ENCODE measurements around the gene PEAK3. TPM values are rescaled to one million over a fixed set of nuclear protein-coding genes. Genes with fewer than 3 reads are reported as not detected.

The PEAK3 gene
- total RNA-seq, 1 donor from 2014 or later = 0.50 TPM

- no peaks in the 10 kb centered on the region for H3K9me3 Mint-ChIP-seq (ENCODE audit: low read depth)
- DNase-seq (ENCODE audit: low spot score) = no peak
- H3K27ac Mint-ChIP-seq (ENCODE audit: unreplicated experiment) = no peak overlapping the region
- peaks cover 14% of the 10 kb centered on the region for H3K4me1 Mint-ChIP-seq (ENCODE audit: low read depth)
- no peak overlapping the region for H3K4me3 Mint-ChIP-seq (ENCODE audit: unreplicated experiment)
- no peaks in the 10 kb centered on the region for H3K27me3 Mint-ChIP-seq (ENCODE audit: low read depth)
- TF ChIP-seq CTCF (IDR thresholded peaks at IDR 0.05) = no peak
- H3K36me3 Mint-ChIP-seq (ENCODE audit: low read depth) = peaks cover 5% of the 10 kb centered on the region
Observed at GRCh38 chr19:2246014-2246620, 35.9 kb downstream of the PEAK3 start.

GRCh38 chr19:2245273-2245672 lies 36.7 kb downstream of the PEAK3 start:
- H3K36me3 Mint-ChIP-seq (ENCODE audit: low read depth) = peaks cover 5% of the 10 kb centered on the region
- H3K4me1 Mint-ChIP-seq (ENCODE audit: low read depth) = peaks cover 22% of the 10 kb centered on the region
- no peak overlapping the region for H3K27ac Mint-ChIP-seq (ENCODE audit: unreplicated experiment)
- H3K9me3 Mint-ChIP-seq (ENCODE audit: low read depth) = no peaks in the 10 kb centered on the region
- H3K27me3 Mint-ChIP-seq (ENCODE audit: low read depth) = no peaks in the 10 kb centered on the region
- TF ChIP-seq CTCF (IDR thresholded peaks at IDR 0.05) = no peak
- H3K4me3 Mint-ChIP-seq (ENCODE audit: unreplicated experiment) = no peak overlapping the region
- no peak for DNase-seq (ENCODE audit: low spot score)

GRCh38 chr19:2244486-2244885 lies 37.5 kb downstream of the PEAK3 start:
- Mint-ChIP-seq H3K27ac (ENCODE audit: unreplicated experiment) (no peak overlapping the region), H3K9me3 (ENCODE audit: low read depth) (no peaks in the 10 kb centered on the region), H3K36me3 (ENCODE audit: low read depth) (peaks cover 5% of the 10 kb centered on the region), H3K4me3 (ENCODE audit: unreplicated experiment) (no peak overlapping the region), H3K4me1 (ENCODE audit: low read depth) (peaks cover 28% of the 10 kb centered on the region), H3K27me3 (ENCODE audit: low read depth) (no peaks in the 10 kb centered on the region)
- no peak for TF ChIP-seq CTCF (IDR thresholded peaks at IDR 0.05)
- DNase-seq (ENCODE audit: low spot score) = no peak

GRCh38 chr19:2244125-2244411 lies 37.9 kb downstream of the PEAK3 start:
- Mint-ChIP-seq H3K9me3 (ENCODE audit: low read depth) (no peaks in the 10 kb centered on the region), H3K36me3 (ENCODE audit: low read depth) (peaks cover 5% of the 10 kb centered on the region), H3K27me3 (ENCODE audit: low read depth) (no peaks in the 10 kb centered on the region), H3K4me3 (ENCODE audit: unreplicated experiment) (no peak overlapping the region), H3K4me1 (ENCODE audit: low read depth) (peaks cover 33% of the 10 kb centered on the region), H3K27ac (ENCODE audit: unreplicated experiment) (no peak overlapping the region)
- no peak for DNase-seq (ENCODE audit: low spot score)
- no peak for TF ChIP-seq CTCF (IDR thresholded peaks at IDR 0.05)

GRCh38 chr19:2243274-2244124 lies 38.5 kb downstream of the PEAK3 start:
- Mint-ChIP-seq H3K4me1 (ENCODE audit: low read depth) (peaks cover 38% of the 10 kb centered on the region), H3K27me3 (ENCODE audit: low read depth) (no peaks in the 10 kb centered on the region), H3K9me3 (ENCODE audit: low read depth) (no peaks in the 10 kb centered on the region), H3K27ac (ENCODE audit: unreplicated experiment) (no peak overlapping the region), H3K4me3 (ENCODE audit: unreplicated experiment) (no peak overlapping the region), H3K36me3 (ENCODE audit: low read depth) (peaks cover 5% of the 10 kb centered on the region)
- TF ChIP-seq CTCF (IDR thresholded peaks at IDR 0.05) = no peak
- no peak for DNase-seq (ENCODE audit: low spot score)
